ENCODE data around the gene RNF207.

GRCh38 chr1:6256645-6257044 is 50.7 kb downstream of the RNF207 start:
- TF ChIP-seq POLR2A (IDR thresholded peaks at IDR 0.05) (no peak), CTCF (IDR thresholded peaks at IDR 0.05) (no peak), POLR2AphosphoS5 (IDR thresholded peaks at IDR 0.05) (no peak)
